ENCODE results near the gene PCSK6.

Gene PCSK6

DNA sequence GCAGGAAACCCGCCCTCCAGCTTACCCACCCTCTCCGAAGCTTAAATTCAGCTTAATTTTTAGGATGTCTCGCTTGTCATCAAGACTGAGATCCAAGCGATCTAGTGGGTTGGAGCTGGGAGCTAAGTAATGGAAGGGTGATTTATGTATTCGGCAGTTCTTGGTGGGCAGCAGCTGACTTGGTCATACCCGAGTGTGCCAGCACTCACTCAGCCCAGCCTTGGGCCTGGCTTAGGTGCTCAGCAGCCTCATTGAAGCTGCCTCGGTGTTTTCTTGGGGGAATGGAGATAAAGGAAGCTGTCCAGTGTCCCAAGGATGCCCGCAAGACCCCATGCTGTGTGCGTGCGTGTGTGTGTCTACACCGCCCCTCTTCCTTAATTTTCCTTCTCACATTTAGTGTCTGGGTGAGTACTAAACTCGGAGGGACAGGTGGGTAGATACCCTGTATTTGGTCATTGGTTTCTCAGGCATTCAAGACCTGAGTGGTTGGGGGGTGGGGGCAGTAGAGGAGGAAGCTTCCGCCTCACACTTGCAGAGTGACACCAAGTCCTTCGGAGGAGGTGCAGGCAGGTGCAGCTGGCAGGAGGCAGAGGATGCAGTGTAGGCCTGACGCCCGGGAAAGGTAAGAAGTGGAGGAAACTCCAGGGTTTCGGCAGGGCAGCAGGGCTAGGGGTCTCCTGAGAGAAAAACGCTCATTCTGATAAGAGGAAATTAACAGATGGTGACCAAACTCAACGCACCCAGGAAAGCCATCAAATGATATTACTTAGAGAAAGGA, 92.8 kb downstream of the PCSK6 start:
- no peak for TF ChIP-seq EP300 (IDR thresholded peaks at IDR 0.05; ENCODE audit: borderline replicate concordance)
- no peak for TF ChIP-seq NFIC (IDR thresholded peaks at IDR 0.05)
- no peak for TF ChIP-seq EGR1 (IDR thresholded peaks at IDR 0.05)
- TF ChIP-seq TEAD4 (IDR thresholded peaks at IDR 0.05), result no peak
- TF ChIP-seq CEBPB (IDR thresholded peaks at IDR 0.05), result no peak
- no peak for TF ChIP-seq TCF12 (IDR thresholded peaks at IDR 0.05; ENCODE audit: low read depth)
- no peak for TF ChIP-seq FOXM1 (IDR thresholded peaks at IDR 0.05; ENCODE audit: borderline replicate concordance, low read depth)
- no peak for TF ChIP-seq TAF1 (IDR thresholded peaks at IDR 0.05; ENCODE audit: low read depth)
- no peak for TF ChIP-seq RAD21 (IDR thresholded peaks at IDR 0.05; ENCODE audit: low read depth)

DNA sequence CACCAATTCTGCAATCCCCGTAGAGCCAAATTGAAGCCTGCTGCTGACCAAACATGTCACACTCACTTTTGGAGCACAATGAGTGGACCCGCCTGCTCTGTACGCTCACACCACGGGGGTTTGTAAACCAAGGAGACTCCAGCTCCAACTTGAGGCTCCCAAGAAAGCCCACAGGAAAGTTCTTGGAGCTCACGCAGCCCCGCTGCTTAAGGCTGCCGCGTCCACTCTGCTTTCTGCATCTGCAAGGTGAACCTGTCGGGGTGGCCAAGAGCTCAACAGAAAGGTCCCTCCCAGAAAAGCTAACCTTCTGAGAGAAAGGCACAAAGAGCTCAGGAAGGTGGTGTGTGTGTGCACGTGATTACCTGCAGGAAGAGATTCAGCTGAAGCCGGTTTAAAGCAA, 94.9 kb downstream of the PCSK6 start:
- TF ChIP-seq YY1 (IDR thresholded peaks at IDR 0.05; ENCODE audit: low read depth), result no peak
- TF ChIP-seq, protein P1, sequence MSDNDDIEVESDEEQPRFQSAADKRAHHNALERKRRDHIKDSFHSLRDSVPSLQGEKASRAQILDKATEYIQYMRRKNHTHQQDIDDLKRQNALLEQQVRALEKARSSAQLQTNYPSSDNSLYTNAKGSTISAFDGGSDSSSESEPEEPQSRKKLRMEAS (IDR thresholded peaks at IDR 0.05), result no peak
- TF ChIP-seq ZBTB7A (IDR thresholded peaks at IDR 0.05; ENCODE audit: low read depth), result no peak
- no peak for TF ChIP-seq EP300 (IDR thresholded peaks at IDR 0.05; ENCODE audit: borderline replicate concordance)
- TF ChIP-seq CEBPB (IDR thresholded peaks at IDR 0.05), result no peak
- no peak for TF ChIP-seq FOXM1 (IDR thresholded peaks at IDR 0.05; ENCODE audit: borderline replicate concordance, low read depth)
- no peak for TF ChIP-seq TCF12 (IDR thresholded peaks at IDR 0.05; ENCODE audit: low read depth)
- TF ChIP-seq TEAD4 (IDR thresholded peaks at IDR 0.05), result no peak

DNA sequence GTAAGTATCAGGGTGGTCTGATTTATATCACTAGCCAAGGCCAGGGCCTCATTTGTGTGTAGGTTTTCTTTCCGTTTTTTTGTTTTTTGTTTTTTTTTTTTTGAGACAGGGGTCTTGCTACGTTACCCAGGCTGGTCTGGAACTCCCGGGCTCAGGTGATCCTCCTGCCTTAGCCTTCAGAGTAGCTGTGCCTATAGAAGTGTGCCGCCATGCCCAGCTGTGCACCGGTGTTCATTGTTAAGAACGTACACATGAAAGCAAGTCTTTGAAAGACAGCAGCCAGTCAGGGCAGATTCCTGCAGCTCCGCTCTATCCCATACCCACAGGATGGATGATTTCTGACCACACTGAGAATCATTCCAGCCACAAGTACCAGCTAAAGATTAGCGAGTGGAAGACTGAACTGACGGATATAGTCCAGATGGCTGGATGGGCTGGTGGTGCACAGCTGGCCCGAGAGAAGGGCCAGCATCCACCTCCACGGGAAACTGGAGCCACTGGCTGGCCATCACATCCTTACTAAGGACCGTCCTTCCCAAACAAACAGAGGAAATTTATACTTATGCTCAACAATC, 95.4 kb downstream of the PCSK6 start:
- TF ChIP-seq ZBTB7A (IDR thresholded peaks at IDR 0.05; ENCODE audit: low read depth), result no peak
- TF ChIP-seq CEBPB (IDR thresholded peaks at IDR 0.05), result no peak
- TF ChIP-seq TCF12 (IDR thresholded peaks at IDR 0.05; ENCODE audit: low read depth), result no peak
- no peak for TF ChIP-seq TEAD4 (IDR thresholded peaks at IDR 0.05)
- no peak for TF ChIP-seq CREB1 (IDR thresholded peaks at IDR 0.05; ENCODE audit: low read depth)
- TF ChIP-seq, protein P2, sequence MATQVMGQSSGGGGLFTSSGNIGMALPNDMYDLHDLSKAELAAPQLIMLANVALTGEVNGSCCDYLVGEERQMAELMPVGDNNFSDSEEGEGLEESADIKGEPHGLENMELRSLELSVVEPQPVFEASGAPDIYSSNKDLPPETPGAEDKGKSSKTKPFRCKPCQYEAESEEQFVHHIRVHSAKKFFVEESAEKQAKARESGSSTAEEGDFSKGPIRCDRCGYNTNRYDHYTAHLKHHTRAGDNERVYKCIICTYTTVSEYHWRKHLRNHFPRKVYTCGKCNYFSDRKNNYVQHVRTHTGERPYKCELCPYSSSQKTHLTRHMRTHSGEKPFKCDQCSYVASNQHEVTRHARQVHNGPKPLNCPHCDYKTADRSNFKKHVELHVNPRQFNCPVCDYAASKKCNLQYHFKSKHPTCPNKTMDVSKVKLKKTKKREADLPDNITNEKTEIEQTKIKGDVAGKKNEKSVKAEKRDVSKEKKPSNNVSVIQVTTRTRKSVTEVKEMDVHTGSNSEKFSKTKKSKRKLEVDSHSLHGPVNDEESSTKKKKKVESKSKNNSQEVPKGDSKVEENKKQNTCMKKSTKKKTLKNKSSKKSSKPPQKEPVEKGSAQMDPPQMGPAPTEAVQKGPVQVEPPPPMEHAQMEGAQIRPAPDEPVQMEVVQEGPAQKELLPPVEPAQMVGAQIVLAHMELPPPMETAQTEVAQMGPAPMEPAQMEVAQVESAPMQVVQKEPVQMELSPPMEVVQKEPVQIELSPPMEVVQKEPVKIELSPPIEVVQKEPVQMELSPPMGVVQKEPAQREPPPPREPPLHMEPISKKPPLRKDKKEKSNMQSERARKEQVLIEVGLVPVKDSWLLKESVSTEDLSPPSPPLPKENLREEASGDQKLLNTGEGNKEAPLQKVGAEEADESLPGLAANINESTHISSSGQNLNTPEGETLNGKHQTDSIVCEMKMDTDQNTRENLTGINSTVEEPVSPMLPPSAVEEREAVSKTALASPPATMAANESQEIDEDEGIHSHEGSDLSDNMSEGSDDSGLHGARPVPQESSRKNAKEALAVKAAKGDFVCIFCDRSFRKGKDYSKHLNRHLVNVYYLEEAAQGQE (IDR thresholded peaks at IDR 0.05; ENCODE audit: low read depth), result no peak
- TF ChIP-seq NFIC (IDR thresholded peaks at IDR 0.05), result no peak
- TF ChIP-seq, protein P3, sequence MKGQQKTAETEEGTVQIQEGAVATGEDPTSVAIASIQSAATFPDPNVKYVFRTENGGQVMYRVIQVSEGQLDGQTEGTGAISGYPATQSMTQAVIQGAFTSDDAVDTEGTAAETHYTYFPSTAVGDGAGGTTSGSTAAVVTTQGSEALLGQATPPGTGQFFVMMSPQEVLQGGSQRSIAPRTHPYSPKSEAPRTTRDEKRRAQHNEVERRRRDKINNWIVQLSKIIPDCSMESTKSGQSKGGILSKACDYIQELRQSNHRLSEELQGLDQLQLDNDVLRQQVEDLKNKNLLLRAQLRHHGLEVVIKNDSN (IDR thresholded peaks at IDR 0.05), result no peak
- no peak for TF ChIP-seq EP300 (IDR thresholded peaks at IDR 0.05; ENCODE audit: borderline replicate concordance)
- no peak for TF ChIP-seq FOXM1 (IDR thresholded peaks at IDR 0.05; ENCODE audit: borderline replicate concordance, low read depth)
- no peak for TF ChIP-seq TAF1 (IDR thresholded peaks at IDR 0.05; ENCODE audit: low read depth)

DNA sequence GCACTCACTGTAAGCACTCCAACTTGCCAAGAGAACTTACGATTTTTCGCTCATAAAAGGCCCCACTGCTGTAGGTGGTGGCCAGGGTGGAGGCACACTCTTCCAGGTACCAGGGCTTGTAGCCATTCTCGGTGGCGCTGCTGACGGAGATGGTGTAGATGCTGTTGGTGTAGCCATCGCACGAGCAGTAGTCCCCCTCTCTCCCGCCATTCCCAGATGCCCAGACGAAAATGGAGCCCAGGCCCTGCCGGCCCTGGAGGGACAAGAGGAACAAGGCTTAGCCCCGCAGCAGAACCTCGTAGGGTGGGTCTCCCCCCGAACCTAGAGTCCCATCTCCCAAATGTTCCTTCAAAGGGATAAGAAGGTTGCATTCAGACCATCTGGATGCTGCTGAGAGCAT, 96.3 kb downstream of the PCSK6 start:
- TF ChIP-seq NFIC (IDR thresholded peaks at IDR 0.05), result no peak

DNA sequence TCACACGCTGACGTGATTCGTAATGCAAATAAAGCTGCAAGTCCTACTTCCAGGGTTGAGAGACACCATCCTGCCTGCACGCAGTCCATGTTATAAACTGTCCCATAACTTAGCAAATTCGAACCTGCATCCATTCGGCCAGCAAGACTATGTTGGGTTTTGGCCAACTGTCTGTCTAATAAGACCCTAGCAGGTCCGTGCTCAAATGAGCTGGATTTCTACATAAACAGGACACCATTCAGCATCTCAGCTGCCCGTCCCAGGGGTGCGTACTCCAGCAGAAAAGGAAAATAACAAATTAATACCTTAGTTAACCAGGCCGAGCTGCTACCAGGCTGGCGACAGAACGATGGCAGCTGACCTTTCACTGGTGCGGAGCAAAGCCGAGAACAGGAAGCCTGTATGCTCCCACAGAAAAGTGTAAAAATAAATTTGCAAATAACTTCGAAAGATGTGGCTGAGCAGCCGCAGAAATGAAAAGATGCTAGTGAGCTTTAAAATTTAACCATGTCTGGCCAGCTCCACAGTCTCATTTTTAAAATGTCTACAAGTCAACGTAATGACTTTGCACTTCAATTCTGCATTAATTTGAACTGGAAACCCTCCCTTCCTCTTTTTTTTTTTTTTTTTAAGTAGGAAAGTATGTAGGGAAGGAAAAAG, 97.4 kb downstream of the PCSK6 start:
- no peak for TF ChIP-seq TCF12 (IDR thresholded peaks at IDR 0.05; ENCODE audit: low read depth)
- TF ChIP-seq TAF1 (IDR thresholded peaks at IDR 0.05; ENCODE audit: low read depth), result no peak
- no peak for TF ChIP-seq FOXM1 (IDR thresholded peaks at IDR 0.05; ENCODE audit: borderline replicate concordance, low read depth)
- no peak for TF ChIP-seq TEAD4 (IDR thresholded peaks at IDR 0.05)
- TF ChIP-seq, protein P2 (IDR thresholded peaks at IDR 0.05; ENCODE audit: low read depth), result no peak
- no peak for TF ChIP-seq CEBPB (IDR thresholded peaks at IDR 0.05)
- no peak for TF ChIP-seq CREB1 (IDR thresholded peaks at IDR 0.05; ENCODE audit: low read depth)

DNA sequence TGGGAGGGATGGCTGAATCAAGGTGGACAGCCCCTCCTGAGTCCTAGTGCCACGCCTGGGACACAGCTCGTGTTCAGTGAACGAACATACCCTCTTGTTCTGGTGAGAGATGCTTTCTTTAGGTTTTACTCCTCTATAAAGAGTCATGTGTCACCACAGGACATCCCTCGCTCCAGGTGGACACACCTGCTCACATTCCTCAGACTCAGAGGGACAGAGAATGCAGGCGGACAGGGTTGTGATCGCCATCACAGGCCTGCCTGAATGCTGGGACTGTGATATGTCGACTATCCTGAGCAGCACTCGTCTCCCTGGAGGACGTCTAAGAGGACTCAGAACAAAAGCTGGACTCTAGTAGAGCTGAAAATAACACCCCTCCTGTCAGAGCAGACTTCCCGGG, 98.1 kb downstream of the PCSK6 start:
- TF ChIP-seq CEBPB (IDR thresholded peaks at IDR 0.05), result no peak

DNA sequence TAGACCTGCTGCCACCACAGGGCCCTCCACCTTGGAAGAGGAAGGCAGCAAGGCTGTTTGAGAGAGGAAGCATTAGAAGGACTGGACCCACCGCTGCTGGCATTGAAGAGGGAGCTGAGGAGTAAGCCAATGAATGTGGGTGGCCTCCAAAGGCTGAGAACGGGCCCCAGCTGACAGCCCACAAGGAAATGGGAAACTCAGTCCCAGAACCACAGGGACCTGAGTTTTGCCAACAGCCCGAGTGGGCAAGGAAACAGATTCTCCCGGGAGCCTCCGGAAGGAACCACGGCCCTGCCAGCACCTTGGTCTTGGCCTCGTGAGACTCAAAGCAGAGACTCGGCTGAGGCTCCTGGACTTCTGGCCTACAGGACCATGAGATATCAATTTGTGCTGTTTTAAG, 99.0 kb downstream of the PCSK6 start:
- TF ChIP-seq, protein P3 (IDR thresholded peaks at IDR 0.05), result no peak
- TF ChIP-seq TCF12 (IDR thresholded peaks at IDR 0.05; ENCODE audit: low read depth) (no peak), CEBPB (IDR thresholded peaks at IDR 0.05) (no peak), RAD21 (IDR thresholded peaks at IDR 0.05; ENCODE audit: low read depth) (no peak), CREB1 (IDR thresholded peaks at IDR 0.05; ENCODE audit: low read depth) (no peak), EP300 (IDR thresholded peaks at IDR 0.05; ENCODE audit: borderline replicate concordance) (no peak), YY1 (IDR thresholded peaks at IDR 0.05; ENCODE audit: low read depth) (no peak), EGR1 (IDR thresholded peaks at IDR 0.05) (no peak), TEAD4 (IDR thresholded peaks at IDR 0.05) (no peak), FOXM1 (IDR thresholded peaks at IDR 0.05; ENCODE audit: borderline replicate concordance, low read depth) (no peak)
- TF ChIP-seq, protein P1 (IDR thresholded peaks at IDR 0.05), result no peak
- TF ChIP-seq, protein P2 (IDR thresholded peaks at IDR 0.05; ENCODE audit: low read depth), result no peak

Measured in Ishikawa (cell line).